ENCODE results near the gene ANKRD30B. TPM values are rescaled to one million over a fixed set of nuclear protein-coding genes. Genes with fewer than 3 reads are reported as not detected.
"Not testable (repeated sequence)": the region's sequence is repeated elsewhere in the genome, so short reads cannot be mapped to it uniquely, and the experiment has no call there.

The ANKRD30B gene, protein sequence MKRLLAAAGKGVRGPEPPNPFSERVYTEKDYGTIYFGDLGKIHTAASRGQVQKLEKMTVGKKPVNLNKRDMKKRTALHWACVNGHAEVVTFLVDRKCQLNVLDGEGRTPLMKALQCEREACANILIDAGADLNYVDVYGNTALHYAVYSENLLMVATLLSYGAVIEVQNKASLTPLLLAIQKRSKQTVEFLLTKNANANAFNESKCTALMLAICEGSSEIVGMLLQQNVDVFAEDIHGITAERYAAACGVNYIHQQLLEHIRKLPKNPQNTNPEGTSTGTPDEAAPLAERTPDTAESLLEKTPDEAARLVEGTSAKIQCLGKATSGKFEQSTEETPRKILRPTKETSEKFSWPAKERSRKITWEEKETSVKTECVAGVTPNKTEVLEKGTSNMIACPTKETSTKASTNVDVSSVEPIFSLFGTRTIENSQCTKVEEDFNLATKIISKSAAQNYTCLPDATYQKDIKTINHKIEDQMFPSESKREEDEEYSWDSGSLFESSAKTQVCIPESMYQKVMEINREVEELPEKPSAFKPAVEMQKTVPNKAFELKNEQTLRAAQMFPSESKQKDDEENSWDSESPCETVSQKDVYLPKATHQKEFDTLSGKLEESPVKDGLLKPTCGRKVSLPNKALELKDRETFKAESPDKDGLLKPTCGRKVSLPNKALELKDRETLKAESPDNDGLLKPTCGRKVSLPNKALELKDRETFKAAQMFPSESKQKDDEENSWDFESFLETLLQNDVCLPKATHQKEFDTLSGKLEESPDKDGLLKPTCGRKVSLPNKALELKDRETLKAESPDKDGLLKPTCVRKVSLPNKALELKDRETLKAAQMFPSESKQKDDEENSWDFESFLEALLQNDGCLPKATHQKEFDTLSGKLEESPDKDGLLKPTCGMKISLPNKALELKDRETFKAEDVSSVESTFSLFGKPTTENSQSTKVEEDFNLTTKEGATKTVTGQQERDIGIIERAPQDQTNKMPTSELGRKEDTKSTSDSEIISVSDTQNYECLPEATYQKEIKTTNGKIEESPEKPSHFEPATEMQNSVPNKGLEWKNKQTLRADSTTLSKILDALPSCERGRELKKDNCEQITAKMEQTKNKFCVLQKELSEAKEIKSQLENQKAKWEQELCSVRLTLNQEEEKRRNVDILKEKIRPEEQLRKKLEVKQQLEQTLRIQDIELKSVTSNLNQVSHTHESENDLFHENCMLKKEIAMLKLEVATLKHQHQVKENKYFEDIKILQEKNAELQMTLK (N-terminal part only)
- total RNA-seq (2014; rRNA removed; shearing (Covaris generic)) = not detected in 2 replicates
- 0.05 TPM in 1 of 2 replicates, not detected in the other for polyA plus RNA-seq (2015; cell fraction: cytosol; rRNA removed)
- not detected in 2 replicates for polyA plus RNA-seq (2015; cell fraction: nucleus; rRNA removed)

DNA sequence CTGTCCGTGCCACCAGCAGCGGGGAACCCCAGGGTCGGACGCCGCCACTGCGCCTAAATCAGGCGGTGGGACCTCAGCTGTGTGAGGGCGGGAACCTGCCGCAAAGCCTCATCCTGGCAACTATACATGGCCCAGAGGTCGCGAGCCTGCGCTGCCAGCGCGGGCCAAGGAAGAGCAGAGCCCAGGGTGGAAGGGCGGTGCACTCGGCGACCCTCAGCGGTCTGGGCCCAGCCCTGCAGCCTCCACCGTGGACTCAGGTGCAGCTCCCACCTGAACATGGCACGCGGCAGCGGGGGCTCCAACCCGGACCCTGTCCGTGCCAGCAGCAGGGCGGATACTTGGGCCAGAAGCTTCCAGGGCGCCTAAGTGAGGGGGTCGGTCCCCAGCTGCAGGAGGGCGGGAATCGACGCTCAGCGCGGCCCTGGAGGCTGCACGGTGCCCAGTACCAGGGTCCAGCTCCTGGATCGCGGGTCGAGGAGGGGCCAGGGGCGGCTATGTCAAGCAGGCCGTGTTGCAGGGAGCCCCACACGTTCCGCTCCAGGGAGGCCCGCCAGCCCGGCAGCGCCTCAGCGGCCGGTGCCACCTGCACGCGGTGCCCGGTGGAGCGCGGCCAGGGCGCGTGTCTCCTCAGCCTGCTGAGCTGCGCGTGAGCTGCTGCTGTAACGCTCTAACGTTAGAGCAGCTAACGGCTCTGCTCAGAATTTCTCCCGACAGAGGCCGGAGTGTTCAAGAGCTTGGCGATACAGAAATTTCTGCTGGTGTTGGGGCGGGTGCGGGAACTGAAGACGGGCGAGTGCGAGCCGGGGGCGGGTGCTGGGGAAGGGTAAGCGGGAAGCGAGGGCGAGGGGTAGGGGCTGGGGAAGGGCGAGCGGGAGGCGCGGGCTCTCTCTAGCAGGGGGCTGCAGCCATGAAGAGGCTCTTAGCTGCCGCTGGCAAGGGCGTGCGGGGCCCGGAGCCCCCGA lies at the start of gene ANKRD30B:
TSS of gene ANKRD30B (plus strand) at position 660 of the 962 bp plus-strand sequence. CDS start at position 908, 248 bp downstream.
- DNase-seq (ENCODE audit: low read depth) = no peak

DNA sequence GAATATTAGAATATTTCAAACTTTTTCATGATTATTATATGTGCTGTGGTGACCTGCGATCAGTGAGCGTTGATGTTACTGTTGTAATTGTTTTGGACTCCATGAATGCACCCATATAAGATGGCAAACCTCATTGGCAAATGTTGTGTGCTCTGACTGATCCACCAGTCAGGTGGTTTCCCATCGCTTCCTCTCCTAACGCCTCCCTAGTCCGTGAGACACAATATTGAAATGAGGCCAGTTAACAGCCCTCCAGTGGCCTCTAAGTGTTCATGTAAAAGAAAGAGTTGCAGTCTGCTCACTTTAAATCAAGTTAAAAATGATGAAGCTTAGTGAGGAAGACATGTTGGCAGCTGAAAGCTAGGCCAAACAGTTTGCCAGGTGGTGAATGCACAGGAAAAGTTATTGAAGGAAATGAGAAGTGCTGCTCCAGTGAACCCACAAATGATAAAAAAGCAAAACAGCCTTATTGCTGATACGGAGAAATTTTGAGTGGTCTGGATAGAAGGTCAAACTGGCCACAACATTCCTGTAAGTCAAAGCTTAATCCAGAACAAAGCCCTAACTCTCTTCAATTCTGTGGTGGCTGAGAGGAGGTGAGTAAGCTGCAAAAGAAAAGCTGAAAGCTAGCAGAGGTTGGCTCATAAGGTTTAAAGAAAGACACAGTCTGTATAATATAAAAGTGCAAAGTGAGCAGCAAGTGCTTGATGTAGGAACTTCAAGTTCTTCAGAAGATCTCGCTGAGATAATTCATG lies 46.5 kb upstream of the ANKRD30B start:
- DNase-seq (ENCODE audit: low read depth) = not testable (repeated sequence)

DNA sequence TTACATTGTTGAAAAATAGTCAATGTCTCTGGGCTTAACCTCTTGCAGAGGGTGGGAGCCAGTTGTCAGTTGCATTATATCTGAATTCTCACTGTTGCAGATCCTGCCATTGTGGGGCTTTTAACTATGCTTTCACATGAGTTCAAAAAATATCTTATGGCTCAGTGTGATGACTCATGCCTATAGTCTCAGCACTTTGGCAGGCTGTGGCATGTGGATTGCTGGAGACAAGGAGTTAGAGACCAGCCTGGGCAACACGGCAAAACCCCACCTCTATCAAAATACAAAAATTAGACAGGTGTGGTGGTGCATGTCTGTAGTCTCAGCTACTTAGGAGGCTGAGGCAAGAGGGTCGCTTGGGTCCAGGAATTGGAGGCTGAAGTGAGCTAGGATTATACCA lies 38.2 kb upstream of the ANKRD30B start:
- peak; percentile 42 for DNase-seq (ENCODE audit: low read depth)

DNA sequence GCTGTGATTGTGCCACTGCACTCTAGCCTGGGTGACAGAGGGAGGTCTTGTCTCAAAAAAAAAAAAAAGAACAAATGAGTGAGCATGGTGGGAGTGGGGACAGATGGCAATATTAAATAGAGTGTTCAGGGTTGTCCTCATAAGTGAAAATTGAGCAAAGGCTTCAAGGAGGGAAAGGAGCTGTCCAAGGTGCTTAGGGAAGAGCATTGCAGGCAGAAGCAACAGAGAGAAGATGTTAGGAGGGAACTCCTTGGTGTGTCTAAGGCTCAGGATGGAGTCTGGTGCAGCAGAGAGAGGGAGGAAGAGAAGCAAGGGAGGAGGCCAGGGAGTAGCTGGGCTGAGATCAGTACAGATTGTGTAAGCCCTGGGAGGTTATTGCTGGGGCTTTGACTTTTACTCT lies 26.4 kb upstream of the ANKRD30B start:
- not testable (repeated sequence) for DNase-seq (ENCODE audit: low read depth)

DNA sequence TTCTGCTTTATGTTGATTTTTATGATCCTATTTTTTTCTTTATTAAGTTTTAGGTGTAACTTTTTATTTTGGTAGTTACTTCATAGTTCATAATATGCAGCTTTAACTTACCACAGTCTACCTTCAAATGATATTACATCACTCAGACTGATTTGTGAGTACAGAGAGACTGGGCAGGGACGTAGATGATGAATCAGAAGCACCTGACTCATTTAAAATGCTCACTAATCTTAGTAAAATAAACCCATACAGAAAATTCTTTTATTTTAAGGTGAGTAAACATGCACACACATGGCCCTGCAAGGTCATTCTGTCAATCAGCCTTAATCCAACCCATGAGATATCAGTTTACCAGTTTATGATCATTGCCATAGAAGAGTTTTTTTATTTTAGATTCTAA lies 8.9 kb upstream of the ANKRD30B start:
- DNase-seq (ENCODE audit: low read depth) = peak; percentile 47

DNA sequence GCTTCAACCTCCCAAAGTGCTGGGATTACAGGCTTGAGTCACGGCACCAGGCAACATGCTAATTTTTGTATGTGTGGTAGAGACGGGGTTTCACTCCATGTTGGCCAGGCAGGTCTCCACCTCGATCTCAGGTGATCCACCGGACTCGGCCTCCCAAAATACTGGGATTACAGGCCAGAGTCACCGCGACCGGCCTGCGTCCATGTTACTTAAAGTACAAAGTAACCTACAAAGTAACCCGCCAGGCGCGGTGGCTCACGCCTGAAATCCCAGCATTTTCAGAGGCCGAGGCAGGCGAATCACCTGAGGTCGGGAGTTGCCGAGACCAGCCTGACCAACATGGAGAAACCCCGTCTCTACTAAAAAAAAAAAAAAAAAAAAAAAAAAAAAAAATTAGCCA lies 1.1 kb upstream of the ANKRD30B start:
- DNase-seq (ENCODE audit: low read depth) = no peak

DNA sequence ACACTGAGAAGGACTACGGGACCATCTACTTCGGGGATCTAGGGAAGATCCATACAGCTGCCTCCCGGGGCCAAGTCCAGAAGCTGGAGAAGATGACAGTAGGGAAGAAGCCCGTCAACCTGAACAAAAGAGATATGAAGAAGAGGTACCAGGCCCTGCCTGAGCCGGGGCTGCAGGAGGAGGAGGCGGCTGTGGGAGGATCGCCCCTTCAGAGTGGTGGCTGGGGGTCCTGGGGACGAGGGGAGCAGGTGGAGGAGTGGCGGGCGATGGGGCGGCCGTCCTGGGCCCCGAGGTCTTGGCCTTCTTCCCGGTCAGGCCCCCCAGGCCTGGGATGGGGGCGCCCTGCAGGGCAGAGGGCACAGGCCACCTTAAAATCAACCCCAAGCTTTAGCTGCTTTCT lies 524 bp downstream of the ANKRD30B start:
- DNase-seq (ENCODE audit: low read depth) = no peak

DNA sequence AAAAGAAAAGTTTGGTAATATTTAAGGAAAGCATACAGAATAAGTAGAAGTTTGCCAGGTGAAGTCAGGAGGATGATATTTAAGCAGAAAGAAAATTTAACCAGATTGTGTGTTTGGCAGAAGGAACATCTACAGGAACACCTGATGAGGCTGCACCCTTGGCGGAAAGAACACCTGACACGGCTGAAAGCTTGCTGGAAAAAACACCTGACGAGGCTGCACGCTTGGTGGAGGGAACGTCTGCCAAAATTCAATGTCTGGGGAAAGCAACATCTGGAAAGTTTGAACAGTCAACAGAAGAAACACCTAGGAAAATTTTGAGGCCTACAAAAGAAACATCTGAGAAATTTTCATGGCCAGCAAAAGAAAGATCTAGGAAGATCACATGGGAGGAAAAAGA lies 15.6 kb downstream of the ANKRD30B start:
- not testable (repeated sequence) for DNase-seq (ENCODE audit: low read depth)

DNA sequence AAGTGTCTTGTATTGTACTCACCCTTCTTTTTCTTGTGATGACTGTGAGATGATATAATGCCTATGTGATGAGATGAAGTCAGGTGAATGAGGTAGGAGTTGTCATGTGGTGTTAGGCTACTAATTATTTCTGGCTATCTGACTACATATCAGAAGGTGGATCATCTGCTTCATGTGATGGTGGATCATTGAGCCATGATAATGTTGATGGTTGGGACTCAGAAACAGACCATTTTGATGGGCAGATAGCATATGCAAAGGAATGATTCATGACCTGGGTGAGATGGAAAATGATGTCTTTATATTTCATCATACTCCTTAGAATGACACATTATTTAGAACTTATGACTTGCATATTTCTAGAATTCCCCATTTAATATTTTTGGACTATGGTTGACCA lies 19.5 kb downstream of the ANKRD30B start:
- DNase-seq (ENCODE audit: low read depth) = peak; percentile 21

DNA sequence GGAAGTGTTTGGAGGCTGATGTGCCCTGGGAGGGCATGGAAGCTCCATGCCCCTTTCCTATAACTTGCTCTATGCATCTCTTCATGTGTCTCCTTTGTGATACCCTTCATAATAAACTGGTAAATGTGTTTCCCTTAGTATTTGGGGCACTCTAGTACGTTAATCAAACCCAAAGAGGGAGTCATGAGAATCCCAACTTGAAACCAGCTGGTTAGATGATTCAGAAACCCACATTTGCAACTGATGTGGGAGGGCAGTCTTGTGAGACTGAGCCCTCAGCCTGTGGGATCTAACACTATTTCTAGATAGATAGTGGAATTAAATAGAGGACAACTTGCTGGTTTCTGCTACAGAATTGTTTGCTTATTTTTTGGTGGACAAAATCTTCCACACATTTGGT lies 20.3 kb downstream of the ANKRD30B start:
- peak; percentile 2 for DNase-seq (ENCODE audit: low read depth)

DNA sequence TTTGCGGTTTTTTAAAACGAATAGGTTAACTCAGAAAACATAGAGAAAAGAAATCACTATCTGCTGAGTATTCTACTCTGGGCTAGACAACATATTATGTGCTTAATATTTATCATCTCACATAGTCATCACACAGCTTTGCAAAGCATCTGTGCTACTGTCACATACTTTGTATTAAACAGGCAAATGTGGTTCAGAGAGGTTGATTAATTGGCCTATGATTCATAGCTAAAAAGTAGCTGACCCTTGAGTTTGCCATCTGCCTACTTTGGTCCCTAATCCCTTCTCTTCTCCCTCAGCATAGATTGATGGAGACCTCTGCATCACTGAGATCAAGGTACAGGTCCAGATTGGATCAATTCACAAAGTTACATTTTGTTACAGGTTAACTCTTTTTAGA lies 21.4 kb downstream of the ANKRD30B start:
- DNase-seq (ENCODE audit: low read depth) = no peak

DNA sequence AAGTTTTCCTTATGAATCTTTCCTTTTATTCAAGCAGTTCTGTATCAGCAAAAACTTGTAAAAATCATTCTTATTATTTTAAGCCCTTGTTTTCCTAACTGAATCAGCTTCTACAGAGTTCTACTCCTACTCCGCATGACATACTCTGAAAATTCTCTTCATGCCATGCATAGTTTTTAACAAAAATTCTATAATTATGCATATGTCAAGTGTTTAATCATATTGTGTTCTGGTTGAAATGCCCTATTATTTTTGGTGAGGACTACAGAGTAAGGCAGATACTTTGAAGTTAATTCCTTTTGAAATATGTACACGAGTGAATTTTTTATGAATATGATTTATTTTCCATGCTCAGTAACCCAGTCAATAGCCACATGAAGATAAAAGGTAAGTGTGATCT lies 28.8 kb downstream of the ANKRD30B start:
- no peak for DNase-seq (ENCODE audit: low read depth)

DNA sequence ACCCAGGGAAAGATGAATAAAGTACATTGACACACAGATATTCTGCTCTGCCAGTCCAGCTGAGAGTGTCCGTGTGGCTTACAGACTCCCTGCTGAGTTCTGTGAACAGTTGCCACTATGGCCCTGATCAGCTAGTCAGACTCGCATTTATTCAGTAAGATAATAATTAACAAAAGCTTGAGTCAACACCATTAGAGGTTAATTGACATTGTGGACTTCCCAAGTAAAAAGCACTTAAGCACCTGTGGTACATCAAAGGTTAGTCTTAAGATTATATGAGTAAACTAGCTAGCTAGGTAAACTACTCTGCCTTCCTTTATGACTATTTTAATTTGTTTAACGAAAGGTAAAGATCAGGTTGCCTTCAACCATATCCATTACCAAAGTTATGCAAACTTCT lies 33.7 kb downstream of the ANKRD30B start:
- no peak for DNase-seq (ENCODE audit: low read depth)

DNA sequence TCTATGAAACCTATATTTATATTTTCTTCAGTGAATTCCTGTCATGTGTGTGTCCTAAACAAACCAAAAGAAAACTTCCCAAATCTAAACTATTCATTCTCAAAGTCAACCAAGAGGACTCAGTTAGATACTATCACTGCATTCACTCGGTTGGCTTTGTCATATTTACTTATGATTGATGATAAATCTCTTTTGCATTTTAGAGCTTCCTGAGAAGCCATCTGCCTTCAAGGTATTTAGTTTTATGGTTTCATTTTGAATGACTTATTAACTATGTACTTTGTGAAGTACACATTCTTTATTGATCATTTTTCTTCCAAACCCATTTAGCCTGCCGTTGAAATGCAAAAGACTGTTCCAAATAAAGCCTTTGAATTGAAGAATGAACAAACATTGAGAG lies 36.2 kb downstream of the ANKRD30B start:
- DNase-seq (ENCODE audit: low read depth) = no peak

DNA sequence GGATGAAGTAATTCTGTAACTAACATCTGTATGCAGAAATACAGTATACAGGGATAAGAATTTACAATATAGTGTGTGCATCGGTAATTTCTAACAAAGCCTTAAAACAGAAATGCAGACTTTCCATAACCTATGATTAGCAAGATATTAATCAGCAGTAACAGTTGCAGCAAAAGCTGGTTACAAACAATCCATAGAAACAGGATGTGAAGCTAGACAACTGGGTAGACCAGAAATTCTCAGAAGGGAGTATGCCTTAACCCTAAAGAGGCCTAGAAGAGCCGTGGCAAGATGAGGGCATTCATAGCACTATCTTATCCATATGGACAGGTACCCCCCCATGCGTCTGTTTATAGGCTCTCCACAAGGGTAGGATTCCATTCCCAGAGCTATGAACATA lies 48.9 kb downstream of the ANKRD30B start:
- not testable (repeated sequence) for DNase-seq (ENCODE audit: low read depth)

DNA sequence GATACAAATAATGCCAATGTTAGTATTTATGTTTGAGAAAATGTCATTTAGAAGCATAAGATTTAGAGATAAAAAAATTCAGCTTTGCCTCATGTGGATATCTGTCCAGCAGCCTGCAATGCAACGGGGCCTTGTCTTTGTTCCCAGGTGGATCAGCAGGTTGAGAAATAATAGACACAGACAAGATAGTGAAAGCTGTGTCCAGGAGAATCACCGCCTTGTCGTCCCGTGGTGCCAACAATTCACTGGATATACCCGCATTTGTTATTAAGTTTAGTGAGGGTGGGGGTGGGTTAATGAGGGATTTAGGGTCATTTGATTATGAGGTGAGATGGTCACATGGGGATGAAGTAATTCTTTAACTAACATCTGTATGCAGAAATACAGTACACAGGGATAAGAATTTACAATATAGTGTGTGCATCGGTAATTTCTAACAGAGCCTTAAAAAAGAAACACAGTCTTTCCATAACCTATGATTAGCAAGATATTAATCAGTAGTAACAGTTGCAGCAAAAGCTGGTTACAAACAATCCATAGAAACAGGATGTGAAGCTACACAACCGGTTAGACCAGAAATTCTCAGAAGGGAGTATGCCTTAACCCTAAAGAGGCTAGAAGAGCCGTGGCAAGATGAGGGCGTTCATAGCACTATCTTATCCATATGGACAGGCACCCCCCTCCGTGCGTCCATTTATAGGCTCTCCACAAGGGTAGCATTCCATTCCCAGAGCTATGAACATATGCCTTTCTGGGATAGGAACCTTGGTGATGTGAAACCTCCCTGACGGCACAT lies 50.2 kb downstream of the ANKRD30B start:
- not testable (repeated sequence) for DNase-seq (ENCODE audit: low read depth)

DNA sequence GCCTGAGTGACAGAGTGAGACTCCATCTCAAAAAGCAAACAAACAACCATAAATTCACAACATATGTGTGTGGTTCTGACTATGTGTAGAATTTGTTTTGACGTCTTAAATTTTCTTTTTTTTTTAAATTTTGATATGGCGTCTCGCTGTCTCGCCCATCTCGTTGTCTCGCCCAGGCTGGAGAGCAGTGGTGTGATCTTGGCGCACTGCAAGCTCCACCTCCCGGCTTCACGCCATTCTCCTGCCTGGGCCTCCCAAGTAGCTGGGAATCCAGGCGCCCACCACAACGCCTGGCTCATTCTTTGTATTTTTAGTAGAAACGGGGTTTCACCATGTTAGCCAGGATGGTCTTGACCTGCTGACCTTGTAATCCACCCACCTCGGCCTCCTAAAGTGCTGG lies 63.1 kb downstream of the ANKRD30B start:
- not testable (repeated sequence) for DNase-seq (ENCODE audit: low read depth)

DNA sequence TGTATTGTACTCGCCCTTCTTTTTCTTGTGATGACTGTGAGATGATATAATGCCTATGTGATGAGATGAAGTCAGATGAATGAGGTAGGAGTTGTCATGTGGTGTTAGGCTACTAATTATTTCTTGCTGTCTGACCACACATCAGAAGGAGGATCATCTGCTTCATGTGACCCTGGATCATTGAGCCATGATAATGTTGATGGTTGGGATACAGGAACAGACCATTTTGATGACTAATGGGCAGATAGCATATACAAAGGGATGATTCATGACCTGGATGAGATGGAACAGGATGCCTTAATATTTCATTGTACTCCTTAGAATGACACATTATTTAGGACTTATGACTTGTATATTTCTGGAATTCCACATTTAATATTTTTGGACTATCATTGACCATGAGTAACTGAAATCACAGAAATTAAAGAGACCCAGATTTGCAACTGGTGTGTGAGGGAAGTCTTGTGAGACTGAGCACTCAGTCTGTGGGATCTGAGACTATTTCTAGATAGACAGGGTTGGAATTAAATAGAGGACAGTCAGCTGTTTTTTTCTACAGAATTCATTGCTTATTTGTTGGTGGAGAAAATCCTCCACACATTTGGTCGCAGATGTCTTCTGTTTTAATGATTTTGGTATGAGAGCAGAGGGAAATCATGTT lies 79.1 kb downstream of the ANKRD30B start:
- peak; percentile 88 for DNase-seq (ENCODE audit: low read depth)
